HEK293 (cell line): ENCODE data around the gene DLG2.

Experiments
- CTCF ChIA-PET: fragments of 350-600 bp; formaldehyde crosslinking; extraction: SDS; loops from one replicate; lab custom pipeline; 2021; ENCODE audit warnings: antibody characterized with exemption; lab: Yijun Ruan, JAX
- POLR2A ChIA-PET: fragments of 300-600 bp; formaldehyde crosslinking; extraction: SDS; loops from one replicate; lab custom pipeline; 2020; ENCODE audit warnings: antibody characterized with exemption, inconsistent platforms; lab: Yijun Ruan, JAX
- H3K27ac ChIP-seq: fragments of 200-500 bp; sonication (Bioruptor generic); 2 replicates; pipeline ENCODE4 v1.5.1; 2014; ENCODE audit warnings: low read depth, low read length, control low read depth, inconsistent platforms; ENCODE audit errors: extremely low read depth
- H3K36me3 ChIP-seq, 2 experiments: fragments of 200-500 bp in 1 of 2; sonication (Bioruptor generic) in 1 of 2; 1 replicate in 1 of 2; 2 replicates in 1 of 2; pipeline ENCODE4 v1.5.1; 2014 to 2017; ENCODE audit warnings: inconsistent platforms in 2 of 2, low read length in 2 of 2; ENCODE audit not compliant: control insufficient read depth in 2 of 2, insufficient read depth in 1 of 2
- H3K4me1 ChIP-seq: fragments of 200-500 bp; sonication (Bioruptor generic); 2 replicates; pipeline ENCODE4 v1.5.1; 2014; ENCODE audit warnings: mild to moderate bottlenecking, low read length, inconsistent platforms; ENCODE audit not compliant: control insufficient read depth, insufficient read depth
- H3K4me3 ChIP-seq: 2 replicates; pipeline ENCODE4 v1.5.1; 2011; ENCODE audit warnings: low read depth, mild to moderate bottlenecking, control low read depth, low read length, moderate library complexity
- H3K9me3 ChIP-seq: fragments of 200-500 bp; sonication (Bioruptor generic); 2 replicates; pipeline ENCODE4 v1.5.1; 2014; ENCODE audit warnings: low read depth, low read length, inconsistent platforms; ENCODE audit not compliant: control insufficient read depth, insufficient read depth
- BCL6B ChIP-seq: fragments of 450-650 bp; formaldehyde crosslinking; IDR thresholded peaks from 2 replicates; pipeline ENCODE4 v1.5.1; 2017; ENCODE audit warnings: missing biosample characterization, missing genetic modification characterization
- GFI1B ChIP-seq: fragments of 450-650 bp; formaldehyde crosslinking; IDR thresholded peaks from 2 replicates; pipeline ENCODE4 v1.5.1; 2016; ENCODE audit warnings: missing biosample characterization, missing genetic modification characterization
- HIC1 ChIP-seq: fragments of 450-650 bp; formaldehyde crosslinking; IDR thresholded peaks from 2 replicates; pipeline ENCODE4 v1.5.1; 2016; ENCODE audit warnings: missing biosample characterization, missing genetic modification characterization
- OSR2 ChIP-seq: fragments of 450-650 bp; formaldehyde crosslinking; IDR thresholded peaks from 2 replicates; pipeline ENCODE4 v1.5.1; 2016; ENCODE audit warnings: missing biosample characterization, missing genetic modification characterization
- PRDM10 ChIP-seq: fragments of 450-650 bp; formaldehyde crosslinking; IDR thresholded peaks from 2 replicates; pipeline ENCODE4 v1.5.1; 2016; ENCODE audit warnings: missing biosample characterization, missing genetic modification characterization
- ZBTB10 ChIP-seq: fragments of 450-650 bp; formaldehyde crosslinking; IDR thresholded peaks from 2 replicates; pipeline ENCODE4 v1.5.1; 2016; ENCODE audit warnings: missing biosample characterization, missing genetic modification characterization
- ZNF112 ChIP-seq: fragments of 450-650 bp; formaldehyde crosslinking; IDR thresholded peaks from 2 replicates; pipeline ENCODE4 v1.5.0; 2017; ENCODE audit warnings: missing biosample characterization, missing genetic modification characterization
- ZNF132 ChIP-seq: fragments of 450-650 bp; formaldehyde crosslinking; IDR thresholded peaks from 2 replicates; pipeline ENCODE4 v1.5.1; 2017; ENCODE audit warnings: missing biosample characterization, missing genetic modification characterization, borderline replicate concordance
- ZNF274 ChIP-seq, 2 experiments: fragments of 200-500 bp in 1 of 2; fragments of 450-650 bp in 1 of 2; sonication (Bioruptor generic) in 1 of 2; formaldehyde crosslinking in 1 of 2; IDR thresholded peaks; 2 replicates each; pipeline versions ENCODE4 v1.5.1 to v1.6.1; 2014 to 2016; ENCODE audit warnings: borderline replicate concordance in 1 of 2, inconsistent platforms in 1 of 2, low read length in 1 of 2, missing biosample characterization in 1 of 2, missing genetic modification characterization in 1 of 2
- ZNF404 ChIP-seq: fragments of 450-650 bp; formaldehyde crosslinking; IDR thresholded peaks from 2 replicates; pipeline ENCODE4 v1.5.1; 2017; ENCODE audit warnings: missing biosample characterization, missing genetic modification characterization
- ZNF48 ChIP-seq: fragments of 450-650 bp; formaldehyde crosslinking; IDR thresholded peaks from 2 replicates; pipeline ENCODE4 v1.5.1; 2016; ENCODE audit warnings: missing biosample characterization, missing genetic modification characterization
- ZNF521 ChIP-seq: fragments of 450-650 bp; formaldehyde crosslinking; IDR thresholded peaks from 2 replicates; pipeline ENCODE4 v1.5.1; 2017; ENCODE audit warnings: missing biosample characterization, mild to moderate bottlenecking, missing genetic modification characterization
- ZNF585B ChIP-seq: fragments of 450-650 bp; formaldehyde crosslinking; IDR thresholded peaks from 2 replicates; pipeline ENCODE4 v1.5.1; 2016; ENCODE audit warnings: missing biosample characterization, missing genetic modification characterization
- ZNF639 ChIP-seq: fragments of 450-650 bp; formaldehyde crosslinking; IDR thresholded peaks from 2 replicates; pipeline ENCODE4 v1.5.1; 2016; ENCODE audit warnings: missing biosample characterization, missing genetic modification characterization
- ZNF747 ChIP-seq: fragments of 450-650 bp; formaldehyde crosslinking; IDR thresholded peaks from 2 replicates; pipeline ENCODE4 v1.5.1; 2016; ENCODE audit warnings: missing biosample characterization, missing genetic modification characterization

The DLG2 gene

GRCh38 chr11:83523676-83524075 lies 2103.5 kb downstream of the DLG2 start (continued):
- TF ChIP-seq HIC1 (tag by site-specific recombination) (no peak), ZNF521 (tag by site-specific recombination) (no peak)

GRCh38 chr11:83522911-83523310 lies 2104.2 kb downstream of the DLG2 start:
- POLR2A ChIA-PET = no interaction called here
- Histone ChIP-seq H3K4me3 (no peak overlapping the region), H3K9me3 (no peaks in the 10 kb centered on the region), H3K27ac (no peak overlapping the region), H3K36me3 (no peaks in the 10 kb centered on the region), H3K4me1 (no peaks in the 10 kb centered on the region)
- CTCF ChIA-PET = interaction anchor here (0.7 to 0.9 kb wide), 6 partner anchors 11 to 683 kb away, joined by 3 to 6 read pairs (median 5); no protein-coding TSS in a partner anchor
- TF ChIP-seq GFI1B (tag by site-specific recombination) (no peak), ZBTB10 (tag by site-specific recombination) (no peak), BCL6B (tag by site-specific recombination) (no peak), ZNF48 (tag by site-specific recombination) (no peak), ZNF639 (tag by site-specific recombination) (no peak), ZNF404 (tag by site-specific recombination) (no peak), ZNF274 (IDR thresholded peaks at IDR 0.05; ENCODE audit: low read length) (no peak), ZNF274 (tag by site-specific recombination; IDR thresholded peaks at IDR 0.05; ENCODE audit: borderline replicate concordance) (no peak), ZNF132 (tag by site-specific recombination) (no peak), ZNF112 (no peak), PRDM10 (tag by site-specific recombination) (no peak), OSR2 (no peak), ZNF747 (no peak), ZNF585B (no peak)
